Hematopoietic multipotent progenitor cell treated with erythropoietin and hydrocortisone succinate and interleukin-3 and kit ligand, for 8 days (in vitro differentiated cells): ENCODE measurements around the gene DNAJC4.
"Not testable (repeated sequence)": the region's sequence is repeated elsewhere in the genome, so short reads cannot be mapped to it uniquely, and the experiment has no call there.

Experiments
- DNase-seq: peaks from one replicate; pipeline ENCODE4 v3.0.0-alpha.2; 2015

Gene DNAJC4

DNA sequence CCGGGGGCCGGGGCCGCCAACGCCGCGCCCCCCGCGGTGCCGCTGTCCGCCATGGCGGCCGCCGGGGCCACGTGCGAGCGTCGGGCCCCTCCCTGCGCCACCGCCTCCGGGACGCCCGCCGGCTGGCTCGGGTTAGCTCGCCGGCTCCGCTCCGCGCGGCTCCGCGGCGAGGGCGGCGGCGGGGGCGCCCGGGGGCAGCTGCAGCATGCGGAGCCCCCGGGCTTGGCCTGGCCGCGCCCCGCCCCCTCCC is 16.2 kb downstream of the DNAJC4 start:
- DNase-seq = not testable (repeated sequence)

DNA sequence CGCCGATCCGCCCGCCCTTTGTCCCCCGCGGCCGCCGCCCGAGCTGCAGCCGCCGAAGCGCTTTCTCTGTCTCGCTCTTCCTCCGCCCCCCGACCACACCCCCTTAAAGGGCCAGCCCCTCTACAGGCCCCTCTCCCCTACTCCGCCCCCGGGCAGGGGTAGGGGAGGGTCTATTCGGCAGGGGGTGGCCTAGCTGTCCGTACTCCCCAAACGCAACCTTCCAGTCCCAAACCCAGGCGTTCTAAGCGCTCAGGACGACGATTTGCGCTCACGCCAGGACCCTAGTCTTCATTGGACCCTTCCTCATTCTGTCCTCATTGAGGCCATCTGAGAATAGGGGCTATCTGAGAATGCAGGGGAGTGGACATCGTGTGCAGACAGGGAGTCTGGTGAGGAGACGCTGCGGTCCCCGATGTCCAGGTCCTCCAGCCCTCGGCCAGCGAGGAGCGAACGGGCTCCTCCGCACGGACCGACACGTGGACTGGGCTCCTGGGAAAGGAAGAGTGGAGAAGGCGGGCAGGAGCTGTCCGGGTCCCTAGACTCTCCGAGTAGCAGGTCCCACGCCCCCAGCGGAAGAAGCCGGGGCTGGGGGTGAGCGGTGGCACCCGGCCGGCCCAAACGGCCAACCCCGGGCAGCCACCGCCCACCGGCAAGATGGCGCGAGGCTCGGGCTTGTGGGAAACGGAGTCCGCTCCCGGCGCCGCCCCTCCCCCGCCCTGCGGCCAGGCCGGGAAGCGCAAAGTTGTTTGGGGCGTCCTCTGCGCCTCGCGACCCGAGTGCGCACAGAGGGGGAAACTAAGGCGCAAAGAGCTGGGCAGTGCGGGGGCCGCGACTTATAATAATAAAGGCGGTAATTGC is 16.8 kb downstream of the DNAJC4 start, which contains the start of gene PPP1R14B:
PPP1R14B (minus strand) TSS at position 73 of the 858 bp plus-strand sequence. CDS start 270 bp downstream, outside the sequence.
- DNase-seq = peak; percentile 89

DNA sequence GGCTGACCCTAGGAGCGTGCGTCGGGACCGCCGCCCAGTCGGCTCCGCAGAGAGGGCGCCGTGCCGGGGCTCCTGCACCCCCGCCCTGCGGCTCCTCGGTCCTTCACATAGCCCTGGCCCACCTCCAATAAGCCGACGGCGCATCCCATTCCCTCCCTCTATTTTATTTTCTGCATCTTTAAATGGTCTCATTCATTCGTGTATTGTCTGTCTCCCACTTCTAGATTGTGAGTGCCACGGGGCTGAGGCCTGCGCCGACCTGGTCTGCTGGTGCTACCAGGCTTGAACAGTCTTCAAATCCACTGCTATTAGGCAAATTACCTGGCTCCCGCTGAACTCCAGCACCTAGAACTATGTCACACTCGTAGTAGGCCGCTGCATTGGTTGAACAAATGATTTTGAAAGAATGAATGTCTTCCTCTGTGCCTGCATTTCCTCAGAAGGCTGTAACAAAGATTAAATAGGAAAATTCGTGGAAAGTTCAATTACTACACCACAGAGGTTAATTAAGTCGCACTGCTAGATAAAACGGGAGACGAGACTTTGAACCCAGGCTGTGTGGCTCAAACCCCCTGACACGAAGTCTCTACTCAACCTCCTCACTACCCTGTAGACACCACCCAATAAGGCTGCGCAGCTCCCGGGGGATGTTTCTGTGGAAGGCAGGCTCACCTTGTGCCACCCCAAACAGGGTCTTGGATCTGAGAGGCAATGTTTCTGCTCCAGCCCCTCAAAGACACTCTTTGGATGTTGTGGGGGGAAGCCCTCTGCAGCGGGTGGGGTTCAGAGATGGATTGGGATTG is 17.6 kb downstream of the DNAJC4 start:
- peak; percentile 36 for DNase-seq

DNA sequence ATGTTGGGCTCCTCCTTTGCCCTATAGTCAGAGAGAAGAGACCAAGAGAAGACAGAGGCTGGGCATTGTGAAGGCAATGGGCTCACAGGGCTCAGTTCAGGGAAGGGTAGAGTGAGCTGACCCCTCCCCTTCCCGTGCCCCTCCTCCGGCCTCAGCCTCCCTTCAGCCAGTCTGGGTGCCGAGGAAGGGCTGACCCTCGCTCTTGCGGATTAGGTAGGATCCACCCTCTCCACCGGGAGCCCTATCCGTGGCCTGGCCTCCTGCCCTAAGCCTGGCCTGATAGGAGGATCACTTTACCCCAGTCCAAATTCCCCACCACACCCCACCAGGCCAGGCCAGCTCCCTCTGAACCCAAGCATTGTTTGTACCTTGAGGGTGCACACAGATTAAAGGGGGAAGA is 18.2 kb downstream of the DNAJC4 start:
- DNase-seq = no peak

DNA sequence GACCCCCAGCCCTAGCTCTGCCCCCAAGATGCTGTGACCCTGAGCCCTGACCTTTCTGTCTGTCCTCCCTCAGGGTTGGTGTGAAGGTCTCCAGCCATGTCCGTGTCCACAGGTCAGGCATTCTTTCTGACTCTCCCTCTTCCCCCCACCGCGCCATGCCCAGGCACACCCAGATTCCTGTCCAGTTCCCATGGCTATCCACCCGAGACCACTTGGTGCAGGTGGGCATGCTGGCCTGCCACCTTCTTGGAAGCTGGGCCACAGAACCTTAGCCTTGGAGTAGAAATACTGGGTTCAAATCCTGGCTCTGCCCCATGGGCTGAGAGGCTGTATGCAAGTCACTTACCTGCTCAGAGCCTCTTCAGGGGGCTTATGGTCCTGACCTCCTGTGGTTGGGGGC is 18.7 kb downstream of the DNAJC4 start:
- no peak for DNase-seq

DNA sequence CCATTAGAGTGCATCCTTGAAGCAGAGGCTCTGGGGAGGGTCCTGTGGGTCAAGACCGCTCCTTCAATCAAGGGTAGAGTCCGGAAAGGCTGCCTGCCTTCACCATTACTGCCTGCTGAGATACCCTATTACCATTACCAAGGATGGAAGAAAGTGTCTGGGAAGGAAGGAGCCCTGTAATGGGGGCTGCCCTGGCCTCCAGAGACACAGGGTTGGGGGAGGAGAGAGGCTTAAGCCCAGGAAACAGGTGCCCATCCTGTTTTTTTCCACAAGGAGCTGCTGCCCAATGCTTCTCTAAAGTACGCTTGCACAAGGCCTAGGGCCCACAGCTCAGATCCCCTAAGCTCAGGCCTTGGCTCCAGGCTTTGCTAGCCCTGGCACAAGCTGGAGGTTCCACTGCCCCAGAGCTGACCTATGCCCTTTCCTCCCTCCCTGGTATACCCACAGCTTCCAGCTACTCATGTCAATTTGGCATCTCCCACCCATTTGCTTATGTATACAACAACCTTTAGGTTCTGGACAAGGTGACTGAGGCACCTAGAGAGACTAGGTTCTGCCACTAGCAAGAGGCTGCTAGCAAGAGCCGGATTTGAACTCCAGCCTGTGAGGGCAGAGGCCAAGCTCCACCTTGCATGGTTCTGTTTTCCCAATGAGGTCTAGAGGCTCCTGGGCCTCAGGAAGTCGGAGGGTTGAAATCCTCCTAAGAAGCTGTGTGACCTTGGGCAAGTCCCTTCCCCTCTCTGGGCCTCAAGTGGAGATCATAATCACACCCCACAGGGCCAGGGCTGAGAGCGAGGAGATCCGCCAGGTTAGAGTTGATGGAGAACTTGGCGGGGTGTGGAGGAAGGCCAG is 19.4 kb downstream of the DNAJC4 start:
- DNase-seq = no peak

DNA sequence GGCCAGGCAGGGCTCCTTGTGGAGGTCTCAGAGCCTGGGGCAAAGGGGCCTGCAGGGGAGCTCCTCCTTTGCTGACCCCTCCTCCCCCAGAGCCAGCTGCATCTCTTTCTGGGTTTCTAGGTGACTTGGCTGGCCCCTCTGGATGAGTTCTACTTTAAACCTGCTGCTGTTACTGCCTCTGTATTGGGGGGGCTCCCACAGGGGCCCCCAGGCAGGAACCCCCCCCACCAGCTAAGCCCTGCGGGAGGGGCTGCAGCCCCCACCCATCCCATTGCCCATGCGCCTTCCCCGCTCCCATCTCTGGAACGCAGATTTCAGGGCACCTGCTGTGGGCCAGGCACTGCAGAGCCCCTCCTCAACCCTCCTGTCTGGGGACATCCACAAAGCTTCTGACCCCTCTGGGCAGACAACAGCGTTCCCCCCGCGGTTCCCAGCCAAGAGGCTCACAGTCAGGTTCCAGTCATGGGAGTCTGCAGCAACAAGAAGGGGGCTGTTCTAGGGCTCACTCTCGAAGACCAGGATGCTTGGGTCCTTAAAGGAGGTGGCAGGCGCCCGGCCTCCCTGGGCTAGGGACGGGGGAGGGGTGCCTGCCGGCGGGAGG is 20.2 kb downstream of the DNAJC4 start:
- no peak for DNase-seq

DNA sequence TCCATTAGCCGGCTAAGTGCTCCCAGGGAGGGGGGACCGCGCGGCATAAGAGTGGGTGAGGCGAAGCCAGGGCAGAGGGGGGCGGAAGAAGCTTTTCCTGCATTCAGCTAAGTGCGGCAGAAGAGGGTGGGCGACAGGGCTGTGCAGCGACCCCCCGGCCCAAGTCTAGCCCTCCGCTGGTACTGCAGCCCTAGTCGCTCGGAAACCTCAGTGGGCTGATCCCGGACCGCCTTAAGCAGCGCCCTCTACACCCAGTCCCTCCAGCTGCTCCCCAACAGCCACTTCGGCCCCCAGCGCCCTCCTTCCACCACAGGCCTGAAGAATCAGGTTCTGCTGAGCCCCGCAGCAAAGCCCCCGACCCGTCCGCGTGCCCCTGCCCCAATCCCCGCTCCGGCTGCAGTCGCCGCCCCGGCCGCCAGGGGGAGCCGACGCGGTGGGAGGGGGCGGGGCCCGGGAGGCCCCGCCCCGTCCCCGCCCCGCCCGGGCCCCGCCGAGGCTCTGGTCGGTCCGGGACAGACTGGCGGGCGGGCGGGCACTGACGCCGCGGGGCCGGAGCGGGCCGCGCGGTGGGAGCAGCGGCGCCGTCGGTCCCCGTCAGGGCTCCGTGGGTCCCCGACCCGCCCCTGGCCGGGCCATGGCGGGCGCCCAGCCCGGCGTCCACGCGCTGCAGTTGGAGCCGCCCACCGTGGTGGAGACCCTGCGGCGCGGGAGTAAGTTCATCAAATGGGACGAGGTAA is 20.8 kb downstream of the DNAJC4 start, which contains the start of gene PLCB3:
PLCB3 (plus strand) TSS at position 515 of the 737 bp plus-strand sequence; CDS start at position 635, 120 bp downstream.
- DNase-seq = peak; percentile 48

DNA sequence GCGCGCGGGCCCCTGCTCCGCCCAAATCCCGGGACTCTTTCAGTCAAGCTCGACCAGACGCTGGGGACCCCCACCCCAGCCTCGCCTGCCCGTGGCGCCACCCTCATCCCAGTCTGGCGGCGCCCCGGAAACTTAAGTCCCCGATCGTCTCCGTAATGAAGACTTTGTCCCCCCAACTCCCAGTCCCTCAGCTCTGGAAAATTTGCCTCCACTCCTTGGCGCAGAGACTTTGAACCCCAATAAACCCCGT is 21.3 kb downstream of the DNAJC4 start:
- no peak for DNase-seq

DNA sequence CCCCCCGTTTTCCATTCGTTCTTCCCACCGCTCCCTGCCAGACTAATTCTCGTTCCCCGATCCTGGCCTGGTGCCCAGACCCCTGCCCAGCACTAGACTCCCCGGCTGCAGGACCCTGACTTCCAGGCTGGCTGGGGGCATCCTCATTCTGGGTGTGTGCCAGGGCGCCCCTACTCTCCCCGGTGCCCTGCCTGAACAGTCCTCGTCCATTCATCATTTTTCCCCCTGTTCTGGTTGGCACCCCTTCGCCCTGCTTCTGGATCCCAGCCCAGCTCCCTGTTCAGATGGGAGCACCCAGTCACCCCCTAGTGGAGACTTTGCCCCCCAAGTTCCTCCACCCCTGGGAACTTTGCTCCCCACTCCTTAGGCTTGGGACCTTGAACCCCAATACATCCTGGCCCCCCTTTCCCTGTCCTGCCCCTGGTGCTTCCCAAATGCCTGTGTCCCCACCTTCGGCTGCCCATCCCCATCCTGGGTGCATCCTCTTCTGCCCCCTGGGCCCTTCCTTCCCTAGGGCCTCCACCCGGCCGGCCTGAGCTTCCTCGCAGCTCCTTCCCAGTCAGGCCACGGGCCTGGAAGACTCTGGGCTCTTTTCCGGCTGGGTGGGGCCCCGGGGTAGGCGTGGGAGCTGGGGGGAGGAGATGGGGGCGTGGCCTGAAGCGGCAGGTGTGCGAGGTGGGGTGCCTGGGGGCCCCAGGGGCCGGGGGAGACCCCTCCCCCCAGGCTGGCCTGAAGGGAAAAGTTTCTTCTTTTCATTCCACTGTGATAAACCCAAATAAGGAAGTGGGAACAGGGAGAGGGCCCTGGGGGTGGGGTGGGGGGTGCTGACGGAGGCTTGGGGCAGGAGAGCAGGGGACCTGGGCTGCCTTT is 21.9 kb downstream of the DNAJC4 start:
- peak; percentile 55 for DNase-seq

DNA sequence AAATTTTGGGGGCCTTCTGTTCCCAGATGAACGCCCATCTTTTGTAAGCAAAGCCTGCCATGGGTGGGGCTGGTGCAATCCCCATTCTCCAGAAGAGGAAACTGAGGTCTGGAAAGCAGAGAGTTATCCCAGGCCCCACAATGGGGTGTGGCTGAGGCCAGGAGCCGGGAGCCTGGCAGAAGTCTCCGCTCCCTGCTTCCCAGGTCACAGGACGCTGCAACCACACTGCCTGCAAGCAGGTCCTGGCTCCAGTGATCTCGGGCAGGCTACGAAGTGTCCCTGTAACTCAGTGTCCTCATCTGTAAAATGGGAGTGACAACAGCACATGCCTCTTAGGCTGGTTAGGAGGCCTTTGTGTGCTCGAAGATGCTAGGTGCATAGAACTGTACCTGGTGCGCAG is 22.7 kb downstream of the DNAJC4 start:
- no peak for DNase-seq

DNA sequence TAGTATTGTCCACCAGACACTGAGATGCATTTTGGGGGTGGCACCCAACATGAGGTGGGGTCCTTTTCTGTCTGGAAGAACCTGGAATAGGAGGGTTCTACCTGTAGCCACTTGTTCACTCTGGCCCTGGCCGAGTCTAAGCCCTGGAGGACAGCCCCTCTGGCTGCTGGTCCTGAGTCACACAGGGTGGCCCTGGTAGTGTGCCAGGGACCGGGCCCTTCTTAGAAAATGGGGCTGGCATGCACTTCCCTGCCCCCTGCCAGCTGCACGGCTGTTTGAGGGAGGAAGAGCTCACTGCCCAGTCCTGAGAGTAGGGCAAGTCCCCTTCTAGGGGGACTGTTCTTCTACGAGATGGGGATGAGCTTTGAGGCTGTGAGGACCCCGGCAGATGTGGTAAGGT is 23.1 kb downstream of the DNAJC4 start:
- peak; percentile 67 for DNase-seq

DNA sequence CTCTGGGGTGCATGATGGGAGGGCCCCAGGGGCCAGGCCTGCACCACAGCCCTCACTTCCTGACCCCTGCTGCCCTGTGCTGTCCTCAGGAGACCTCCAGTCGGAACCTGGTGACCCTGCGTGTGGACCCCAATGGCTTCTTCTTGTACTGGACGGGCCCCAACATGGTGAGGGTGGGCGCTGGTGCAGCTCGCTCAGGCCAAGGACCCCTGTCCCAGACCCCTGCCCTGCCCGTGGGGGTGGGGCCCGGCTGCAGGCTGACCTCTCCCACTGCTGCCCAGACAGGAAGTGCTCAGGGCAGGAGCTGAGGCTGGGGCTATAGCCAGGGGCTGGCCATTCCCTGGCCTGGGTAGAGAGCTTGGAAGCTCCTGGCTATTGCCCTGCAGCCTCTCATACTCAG is 24.0 kb downstream of the DNAJC4 start:
- no peak for DNase-seq

DNA sequence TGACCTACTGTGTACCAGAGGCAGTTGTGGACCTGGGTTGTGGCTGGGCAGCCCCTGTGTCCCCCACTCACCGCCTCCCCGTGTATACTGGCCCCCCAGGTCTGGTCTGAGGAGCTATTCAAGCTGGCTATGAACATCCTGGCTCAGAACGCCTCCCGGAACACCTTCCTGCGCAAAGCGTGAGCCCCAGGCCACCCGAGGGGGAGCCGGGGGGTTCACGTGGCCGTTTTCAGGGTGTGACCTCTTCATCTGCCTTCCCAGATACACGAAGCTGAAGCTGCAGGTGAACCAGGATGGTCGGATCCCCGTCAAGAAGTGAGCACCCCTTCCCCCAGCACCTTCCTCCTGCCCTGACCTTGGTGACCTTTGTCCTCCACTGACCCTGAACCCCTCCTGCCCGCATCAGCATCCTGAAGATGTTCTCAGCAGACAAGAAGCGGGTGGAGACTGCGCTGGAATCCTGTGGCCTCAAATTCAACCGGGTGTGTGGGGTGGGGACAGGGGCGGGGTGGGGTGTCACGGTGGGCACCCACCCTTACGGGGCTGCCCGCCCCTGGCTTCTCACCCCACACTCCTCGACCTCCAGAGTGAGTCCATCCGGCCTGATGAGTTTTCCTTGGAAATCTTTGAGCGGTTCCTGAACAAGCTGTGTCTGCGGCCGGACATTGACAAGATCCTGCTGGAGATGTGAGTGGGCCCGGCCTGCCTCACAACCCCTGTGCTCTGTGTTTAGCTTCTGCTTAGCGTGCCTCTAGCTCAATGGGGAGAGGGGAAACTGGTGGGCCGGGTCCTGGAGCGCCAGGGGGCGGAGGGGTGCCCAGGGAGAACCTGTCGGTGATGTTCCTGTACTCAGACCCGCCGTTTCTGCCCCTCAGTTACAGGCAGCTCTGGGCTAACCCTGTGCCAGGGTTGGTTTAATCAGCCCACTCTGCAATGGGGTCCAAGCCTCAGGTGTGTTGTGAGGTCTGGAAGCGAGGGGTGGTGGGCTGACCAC is 25.1 kb downstream of the DNAJC4 start:
- no peak for DNase-seq

DNA sequence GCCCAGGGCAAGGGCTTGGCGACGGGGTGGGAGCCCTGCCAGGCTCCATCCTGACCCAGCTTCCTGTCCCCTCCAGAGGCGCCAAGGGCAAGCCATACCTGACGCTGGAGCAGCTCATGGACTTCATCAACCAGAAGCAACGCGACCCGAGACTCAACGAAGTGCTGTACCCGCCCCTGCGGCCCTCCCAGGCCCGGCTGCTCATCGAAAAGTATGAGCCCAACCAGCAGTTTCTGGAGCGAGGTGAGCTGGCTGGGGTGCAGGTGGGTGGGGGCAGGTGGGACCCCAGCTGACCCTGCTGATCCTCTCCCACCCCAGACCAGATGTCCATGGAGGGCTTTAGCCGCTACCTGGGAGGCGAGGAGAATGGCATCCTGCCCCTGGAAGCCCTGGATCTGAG is 26.0 kb downstream of the DNAJC4 start:
- DNase-seq = no peak

DNA sequence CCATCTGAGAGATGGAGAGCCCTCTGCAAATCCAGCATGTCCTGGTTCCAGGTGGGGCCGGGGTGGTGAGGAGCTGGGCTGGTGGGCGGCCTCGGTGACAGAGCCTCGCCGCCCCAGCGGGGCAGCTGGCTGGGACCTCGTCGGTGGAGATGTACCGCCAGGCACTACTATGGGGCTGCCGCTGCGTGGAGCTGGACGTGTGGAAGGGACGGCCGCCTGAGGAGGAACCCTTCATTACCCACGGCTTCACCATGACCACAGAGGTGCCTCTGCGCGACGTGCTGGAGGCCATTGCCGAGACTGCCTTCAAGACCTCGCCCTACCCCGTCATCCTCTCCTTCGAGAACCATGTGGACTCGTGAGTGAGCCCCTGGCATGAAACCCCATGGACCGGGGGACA is 28.0 kb downstream of the DNAJC4 start:
- DNase-seq = no peak

DNA sequence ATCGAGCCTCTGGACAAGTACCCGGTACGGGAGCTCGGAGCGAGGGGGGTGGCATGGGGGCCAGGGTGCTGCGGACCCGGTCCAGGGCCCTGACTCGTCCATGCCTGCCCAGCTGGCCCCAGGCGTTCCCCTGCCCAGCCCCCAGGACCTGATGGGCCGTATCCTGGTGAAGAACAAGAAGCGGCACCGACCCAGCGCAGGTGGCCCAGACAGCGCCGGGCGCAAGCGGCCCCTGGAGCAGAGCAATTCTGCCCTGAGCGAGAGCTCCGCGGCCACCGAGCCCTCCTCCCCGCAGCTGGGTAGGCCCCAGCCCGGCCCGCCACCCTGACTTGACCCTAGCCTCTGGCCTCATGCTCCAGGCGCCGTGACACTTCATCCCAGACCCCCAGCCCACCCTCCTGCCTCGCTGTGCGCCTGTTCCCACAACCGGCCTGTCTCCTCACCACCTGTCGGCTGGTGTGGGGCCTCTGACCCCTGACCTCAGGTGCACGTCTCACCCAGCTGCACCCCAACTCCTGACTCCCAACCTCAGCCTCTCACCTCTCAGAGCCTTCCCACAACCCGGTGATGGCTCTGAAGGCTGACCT is 28.7 kb downstream of the DNAJC4 start:
- no peak for DNase-seq

DNA sequence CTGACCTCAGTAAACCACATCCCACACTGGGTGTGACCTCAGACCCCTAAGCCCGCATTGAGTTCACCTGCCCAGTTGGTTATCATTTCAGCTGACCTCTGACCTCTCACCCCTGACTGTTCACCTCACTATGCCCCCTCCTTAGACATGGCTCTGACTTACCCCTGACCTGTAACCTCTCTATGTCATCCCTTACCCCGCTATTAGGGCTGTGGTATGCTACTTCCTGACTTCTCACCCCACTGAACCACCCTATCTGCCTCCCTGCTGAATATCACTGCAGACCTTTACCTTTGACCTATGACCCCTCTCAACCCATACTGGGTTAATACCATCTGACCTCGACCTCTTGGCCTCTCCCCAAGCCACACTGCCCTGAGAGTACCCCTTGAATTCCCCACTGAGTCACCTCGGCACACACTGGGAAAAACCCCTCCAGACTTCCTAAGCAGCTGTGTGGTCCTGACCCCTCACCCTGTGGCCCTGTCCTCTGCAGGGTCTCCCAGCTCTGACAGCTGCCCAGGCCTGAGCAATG is 29.3 kb downstream of the DNAJC4 start:
- DNase-seq = no peak

DNA sequence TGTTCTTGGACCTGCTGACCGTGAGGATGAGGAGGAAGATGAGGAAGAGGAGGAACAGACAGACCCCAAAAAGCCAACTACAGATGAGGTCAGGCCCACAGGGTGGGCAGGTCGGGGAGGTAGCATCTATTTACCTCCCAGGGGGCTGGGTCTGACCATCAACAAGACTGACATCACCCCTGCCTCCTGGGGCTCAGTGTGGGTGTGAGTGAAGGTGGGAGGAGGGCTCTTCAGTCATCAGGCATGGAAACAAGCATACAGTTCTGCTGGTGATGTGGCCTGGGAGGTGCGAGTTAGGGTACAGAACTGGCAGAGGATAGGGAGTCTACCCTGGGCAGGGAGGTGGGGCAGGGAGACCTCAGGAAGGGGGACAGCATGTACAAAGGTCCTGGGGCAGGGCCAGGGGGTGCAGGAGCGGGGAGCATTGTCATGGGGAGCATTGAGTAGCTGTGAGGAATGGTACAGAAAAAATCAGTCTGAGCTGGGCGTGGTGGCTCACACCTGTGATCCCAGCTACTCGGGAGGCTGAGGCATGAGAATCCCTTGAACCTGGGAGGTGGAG is 29.9 kb downstream of the DNAJC4 start:
- no peak for DNase-seq
